HL-60 (cell line): ENCODE measurements around the gene KHNYN.
A peak's percentile ranks its signal among the peaks of the same experiment; 100 is the strongest.

Experiments
- DNase-seq, 2 experiments: peaks; one replicate each; pipeline ENCODE4 v3.0.0-alpha.2; 2010 to 2020; ENCODE audit warnings: low read depth in 1 of 2, low spot score in 1 of 2
- H3K27ac ChIP-seq: fragments of 250-450 bp; sonication (Bioruptor Pico); replicated peaks from 2 replicates; pipeline ENCODE4 v1.5.1; 2020; ENCODE audit warnings: mild to moderate bottlenecking, moderate library complexity
- H3K27me3 ChIP-seq: fragments of 250-450 bp; sonication (Bioruptor Pico); 2 replicates; pipeline ENCODE4 v1.5.1; 2021; ENCODE audit warnings: mild to moderate bottlenecking, moderate library complexity; ENCODE audit not compliant: insufficient read depth, poor library complexity, severe bottlenecking
- H3K4me3 ChIP-seq: replicated peaks from 2 replicates; pipeline ENCODE4 v1.5.1; 2011; ENCODE audit warnings: mild to moderate bottlenecking, control low read depth, low read length; ENCODE audit not compliant: insufficient read depth
- CTCF ChIP-seq: IDR thresholded peaks from one replicate; pipeline ENCODE4 v1.5.1; 2011; ENCODE audit warnings: low read length, control low read depth, inconsistent platforms; ENCODE audit not compliant: insufficient read depth
- GABPA ChIP-seq: IDR thresholded peaks from 2 replicates; pipeline ENCODE4 v1.6.1; 2012; ENCODE audit warnings: low read depth
- POLR2AphosphoS5 ChIP-seq: IDR thresholded peaks from 2 replicates; pipeline ENCODE4 v1.6.1; 2012; ENCODE audit warnings: low read depth
- REST ChIP-seq: IDR thresholded peaks from 2 replicates; pipeline ENCODE4 v1.6.1; 2012; ENCODE audit warnings: low read depth; ENCODE audit not compliant: insufficient replicate concordance
- SPI1 ChIP-seq: IDR thresholded peaks from 2 replicates; pipeline ENCODE4 v1.6.1; 2012; ENCODE audit warnings: low read depth, mild to moderate bottlenecking, borderline replicate concordance

Gene KHNYN

DNA sequence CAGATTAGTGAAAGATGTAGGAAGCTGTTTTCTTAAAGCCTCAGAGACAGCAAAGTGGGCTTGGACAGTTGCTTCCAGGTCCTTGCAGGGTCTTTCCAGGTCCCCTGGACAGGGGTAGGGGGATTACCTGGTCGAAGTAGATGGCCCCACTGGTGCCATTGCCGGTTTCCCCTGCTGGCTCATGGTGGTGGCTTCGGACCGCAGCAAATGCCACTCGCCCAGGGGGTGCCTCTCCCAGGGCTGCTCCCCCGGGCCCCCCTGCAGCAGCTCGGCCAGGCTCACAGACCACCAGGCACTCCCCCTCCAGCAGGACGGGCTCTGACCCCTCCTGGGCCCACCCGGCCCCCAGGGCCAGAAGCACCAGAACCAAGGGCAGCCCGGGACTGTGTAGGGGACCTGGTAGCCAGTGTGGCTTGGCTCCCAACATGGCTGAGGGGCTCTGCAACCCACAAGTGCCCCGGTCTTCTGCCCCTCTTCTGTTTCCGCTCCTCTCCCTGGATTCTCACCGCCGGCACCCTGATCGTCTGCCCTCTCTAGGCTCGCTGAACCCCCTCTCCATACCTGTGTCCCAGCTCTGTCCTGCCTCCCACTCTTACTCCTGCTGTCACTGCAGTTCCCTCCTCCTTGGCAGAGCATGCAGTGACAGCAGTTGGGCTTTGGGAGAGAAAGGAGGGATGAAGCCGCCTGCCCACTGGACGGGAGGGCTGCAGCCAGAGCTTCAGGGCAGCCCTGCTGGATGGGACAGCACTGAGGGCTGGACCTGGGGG lies 943 bp upstream of the KHNYN start:
- no peak for DNase-seq
- Histone ChIP-seq H3K27me3 (no peaks in the 10 kb centered on the region), H3K4me3 (no peak overlapping the region), H3K27ac (peak overlapping the region; percentile 88)
- TF ChIP-seq REST (no peak), POLR2AphosphoS5 (no peak), GABPA (no peak), CTCF (no peak), SPI1 (no peak)

DNA sequence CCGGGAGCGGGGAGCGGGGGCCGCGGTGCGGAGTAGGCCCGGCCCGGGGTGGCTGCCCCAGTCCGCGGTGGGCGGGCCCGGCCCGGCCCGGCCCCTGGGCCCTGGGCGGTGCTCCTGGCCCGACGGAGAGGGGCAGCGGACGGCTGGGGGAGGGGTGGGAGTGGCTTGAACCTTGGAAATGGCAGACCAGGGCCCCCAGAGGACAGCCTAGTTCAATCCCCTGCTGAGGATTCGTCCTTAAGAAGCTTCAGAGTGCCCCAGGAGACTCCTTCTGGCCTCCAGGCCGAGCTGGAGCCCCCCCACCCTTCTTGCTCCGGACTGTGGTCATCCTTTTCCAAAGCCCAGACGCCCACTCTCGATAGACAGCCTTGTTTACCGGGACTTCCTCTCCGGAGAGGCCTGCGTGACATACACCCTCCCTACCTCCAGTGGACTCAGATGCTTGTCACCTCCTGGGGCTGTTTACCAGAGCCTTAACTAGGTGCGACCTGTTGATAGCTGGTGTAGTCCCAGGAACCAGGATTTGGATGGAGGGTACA lies 458 bp downstream of the KHNYN start:
- peak in 1 of 2 experiments; percentile 58 for DNase-seq
- Histone ChIP-seq H3K4me3 (peak overlapping the region; percentile 74), H3K27ac (peak overlapping the region; percentile 88), H3K27me3 (no peaks in the 10 kb centered on the region)
- TF ChIP-seq SPI1: peak; percentile 79; the same call in 1 of the 2 replicates
- no peak for TF ChIP-seq REST

DNA sequence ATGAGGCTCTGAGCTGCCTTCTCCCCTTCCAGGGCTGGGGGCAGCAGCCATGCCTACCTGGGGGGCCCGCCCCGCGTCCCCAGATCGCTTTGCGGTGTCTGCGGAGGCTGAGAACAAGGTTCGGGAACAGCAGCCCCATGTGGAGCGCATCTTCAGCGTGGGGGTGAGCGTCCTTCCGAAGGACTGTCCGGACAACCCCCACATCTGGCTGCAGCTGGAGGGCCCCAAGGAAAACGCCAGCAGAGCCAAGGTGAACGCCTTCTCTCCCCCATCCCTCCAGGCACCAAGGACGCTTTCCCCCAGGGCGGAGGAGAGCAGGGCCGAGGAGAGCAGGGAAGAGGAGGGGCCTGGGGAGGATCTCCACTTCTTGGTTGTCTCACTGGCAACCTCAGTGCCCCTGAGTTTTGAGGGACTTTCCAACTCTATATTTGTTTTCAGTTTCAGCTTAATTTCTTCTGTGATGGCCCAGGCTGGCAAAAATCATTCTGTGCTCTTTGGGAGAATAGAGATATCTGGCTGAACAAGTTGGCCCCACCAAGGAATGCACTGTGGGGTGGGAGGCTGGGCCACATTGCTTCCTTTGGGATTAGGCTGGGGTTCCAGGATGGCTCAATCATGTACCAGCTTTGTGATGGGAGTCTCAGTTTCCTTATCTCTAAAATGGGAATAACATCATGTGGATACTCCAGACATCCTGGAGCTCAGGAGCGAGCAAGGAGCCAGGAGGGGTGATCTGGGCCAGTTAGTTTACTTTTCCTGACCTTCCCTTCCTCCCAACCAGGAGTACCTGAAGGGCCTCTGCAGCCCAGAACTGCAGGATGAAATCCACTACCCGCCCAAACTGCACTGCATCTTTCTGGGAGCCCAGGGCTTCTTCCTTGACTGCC lies 1.2 kb downstream of the KHNYN start:
- H3K27ac ChIP-seq: peak overlapping the region; percentile 88
- H3K27me3 ChIP-seq: no peaks in the 10 kb centered on the region
- H3K4me3 ChIP-seq: peak overlapping the region; percentile 74
- TF ChIP-seq SPI1 (no peak), CTCF (no peak), REST (no peak), GABPA (no peak), POLR2AphosphoS5 (no peak)
- DNase-seq: peak in 1 of 2 experiments; percentile 25
